ENCODE results near the gene RHEBL1. TPM values are rescaled to one million over a fixed set of nuclear protein-coding genes. Genes with fewer than 3 reads are reported as not detected.

RHEBL1 gene
- total RNA-seq, 2 experiments from 2014 or later = 5.1 to 6.0 TPM

GRCh38 chr12:49052451-49053208, 17.1 kb downstream of the RHEBL1 start:
- peaks cover 39% of the 10 kb centered on the region for H3K4me1 ChIP-seq (ENCODE audit: insufficient read depth, low read length)
- Mint-ChIP-seq H3K27me3 (no peaks in the 10 kb centered on the region), H3K27ac (no peak overlapping the region), H3K36me3 (ENCODE audit: low read depth) (peaks cover 82% of the 10 kb centered on the region), H3K4me3 (no peak overlapping the region), H3K9me3 (no peaks in the 10 kb centered on the region), H3K4me1 (ENCODE audit: low read depth) (peaks cover 37% of the 10 kb centered on the region)
- no peaks in the 10 kb centered on the region for H3K27me3 ChIP-seq (ENCODE audit: control insufficient read depth in 1 of 2, insufficient read depth in 2 of 2, low read length in 2 of 2)
- no peak for ATAC-seq (ENCODE audit: poor library complexity)
- DNase-seq = no peak
- H3K9me3 ChIP-seq (ENCODE audit: control insufficient read depth in 1 of 2, insufficient read depth in 1 of 2, low read length in 2 of 2) = no peaks in the 10 kb centered on the region
- CTCF ChIA-PET = interaction anchor here (1.2 kb wide), 1 partner anchor 9 kb away, joined by 5 read pairs; no protein-coding TSS in a partner anchor
- no peak overlapping the region for H3K27ac ChIP-seq (ENCODE audit: low read depth in 1 of 2, low read length in 2 of 2)
- POLR2A ChIA-PET = no interaction called here
- TF ChIP-seq CTCF (IDR thresholded peaks at IDR 0.05) = no peak
- intact Hi-C loops (cut with DNase I, micrococcal nuclease) = no loop called here
- H3K4me3 ChIP-seq (ENCODE audit: low read length) = no peak overlapping the region
- H3K36me3 ChIP-seq (ENCODE audit: insufficient read depth, low read length) = peaks cover 77% of the 10 kb centered on the region

DNA sequence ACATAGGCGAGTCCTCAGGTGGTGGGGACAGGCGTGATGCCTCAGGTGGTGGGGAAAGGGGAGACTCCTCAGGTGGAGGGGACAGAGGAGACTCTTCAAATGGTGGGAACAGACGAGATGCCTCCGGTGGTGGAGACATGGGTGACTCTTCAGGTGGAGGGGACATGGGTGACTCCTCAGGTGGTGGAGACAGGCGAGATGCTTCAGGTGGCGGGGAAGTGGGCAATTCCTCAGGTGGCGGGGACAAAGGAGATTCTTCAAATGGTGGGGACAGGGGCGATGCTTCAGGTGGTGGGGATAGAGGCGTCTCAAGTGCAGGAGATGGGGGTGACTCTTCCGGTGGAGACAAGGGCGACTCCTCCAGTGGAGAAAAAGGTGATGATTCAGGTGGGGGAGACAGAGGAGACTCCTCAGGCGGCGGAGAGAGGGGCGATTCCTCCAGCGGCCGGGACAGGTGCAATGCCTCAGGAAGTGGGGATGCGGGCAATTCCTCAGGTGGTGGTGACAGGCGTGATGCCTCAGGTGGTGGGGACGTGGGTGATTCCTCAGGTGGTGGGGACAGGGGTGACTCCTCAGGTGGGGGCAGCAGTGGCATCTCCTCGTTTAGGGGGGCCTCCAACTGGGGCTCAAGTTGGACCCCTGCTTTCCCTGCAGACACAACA, 17.9 kb downstream of the RHEBL1 start:
- no peak for ATAC-seq (ENCODE audit: poor library complexity)
- DNase-seq = no peak

GRCh38 chr12:49051373-49051764, 18.4 kb downstream of the RHEBL1 start:
- ATAC-seq (ENCODE audit: poor library complexity) (no peak), DNase-seq (no peak)
- no peak overlapping the region for H3K4me3 ChIP-seq (ENCODE audit: low read length)
- CTCF ChIA-PET = no interaction called here
- H3K27ac Mint-ChIP-seq = no peak overlapping the region
- no peaks in the 10 kb centered on the region for H3K27me3 Mint-ChIP-seq
- H3K27ac ChIP-seq (ENCODE audit: low read depth in 1 of 2, low read length in 2 of 2) = no peak overlapping the region
- H3K9me3 Mint-ChIP-seq = no peaks in the 10 kb centered on the region
- H3K9me3 ChIP-seq (ENCODE audit: control insufficient read depth in 1 of 2, insufficient read depth in 1 of 2, low read length in 2 of 2) = no peaks in the 10 kb centered on the region
- H3K27me3 ChIP-seq (ENCODE audit: control insufficient read depth in 1 of 2, insufficient read depth in 2 of 2, low read length in 2 of 2) = no peaks in the 10 kb centered on the region
- peaks cover 88% of the 10 kb centered on the region for H3K36me3 ChIP-seq (ENCODE audit: insufficient read depth, low read length)
- H3K36me3 Mint-ChIP-seq (ENCODE audit: low read depth) = peaks cover 95% of the 10 kb centered on the region
- peaks cover 27% of the 10 kb centered on the region for H3K4me1 ChIP-seq (ENCODE audit: insufficient read depth, low read length)
- intact Hi-C loops (cut with DNase I, micrococcal nuclease) = no loop called here
- TF ChIP-seq CTCF (IDR thresholded peaks at IDR 0.05) = no peak
- POLR2A ChIA-PET = no interaction called here
- H3K4me1 Mint-ChIP-seq (ENCODE audit: low read depth) = peaks cover 25% of the 10 kb centered on the region
- no peak overlapping the region for H3K4me3 Mint-ChIP-seq

More for the DNA sequence above, 17.9 kb downstream of the RHEBL1 start:
- intact Hi-C loops (cut with DNase I, micrococcal nuclease) = no loop called here
- Histone ChIP-seq H3K36me3 (ENCODE audit: insufficient read depth, low read length) (peaks cover 84% of the 10 kb centered on the region), H3K27me3 (ENCODE audit: control insufficient read depth in 1 of 2, insufficient read depth in 2 of 2, low read length in 2 of 2) (no peaks in the 10 kb centered on the region), H3K4me1 (ENCODE audit: insufficient read depth, low read length) (peaks cover 32% of the 10 kb centered on the region), H3K27ac (ENCODE audit: low read depth in 1 of 2, low read length in 2 of 2) (no peak overlapping the region), H3K9me3 (ENCODE audit: control insufficient read depth in 1 of 2, insufficient read depth in 1 of 2, low read length in 2 of 2) (no peaks in the 10 kb centered on the region), H3K4me3 (ENCODE audit: low read length) (no peak overlapping the region)
- Mint-ChIP-seq H3K4me1 (ENCODE audit: low read depth) (peaks cover 30% of the 10 kb centered on the region), H3K36me3 (ENCODE audit: low read depth) (peaks cover 89% of the 10 kb centered on the region), H3K27me3 (no peaks in the 10 kb centered on the region), H3K27ac (no peak overlapping the region), H3K9me3 (no peaks in the 10 kb centered on the region), H3K4me3 (no peak overlapping the region)
- ChIA-PET CTCF (no interaction called here), POLR2A (no interaction called here)
- no peak for TF ChIP-seq CTCF (IDR thresholded peaks at IDR 0.05)
